Upper lobe of right lung (tissue), 1 donor: Measurements from ENCODE around the gene IRX6. TPM values are rescaled to one million over a fixed set of nuclear protein-coding genes. Genes with fewer than 3 reads are reported as not detected.
A peak's percentile ranks its signal among the peaks of the same experiment; 100 is the strongest.

Source experiments
- ATAC-seq: fragments of 200-7000 bp; cut with Tn5 transposase; one replicate; pipeline ENCODE4 v1.9.1; 2020; ENCODE audit warnings: mild to moderate bottlenecking, moderate library complexity
- DNase-seq: peaks from one replicate; pipeline ENCODE4 v3.0.0-alpha.2; 2020
- H3K27ac ChIP-seq: fragments of 200-600 bp; one replicate; pipeline ENCODE4 v1.8.0; 2022
- H3K27me3 ChIP-seq: fragments of 200-600 bp; one replicate; pipeline ENCODE4 v1.8.0; 2022; ENCODE audit warnings: mild to moderate bottlenecking
- H3K36me3 ChIP-seq: fragments of 200-600 bp; one replicate; pipeline ENCODE4 v1.8.0; 2022
- H3K4me1 ChIP-seq: fragments of 200-600 bp; one replicate; pipeline ENCODE4 v1.8.0; 2022
- H3K4me3 ChIP-seq: fragments of 200-600 bp; one replicate; pipeline ENCODE4 v1.8.0; 2022; ENCODE audit warnings: mild to moderate bottlenecking
- H3K9me3 ChIP-seq: fragments of 200-600 bp; one replicate; pipeline ENCODE4 v1.8.0; 2022
- intact Hi-C: fragments of 100-400 bp; cut with DNase I; formaldehyde crosslinking; loops from one replicate; pipeline ENCODE4 v1.11.0; 2022
- long read RNA-seq: library from polyadenylated mRNA; unstranded; transcript quantifications from one replicate; pipeline ENCODE4 v2.0.0, GENCODE V29; 2021
- total RNA-seq: library from RNA; stranded (reverse); fragmentation: NEBNext Ultra II Directional; extraction: Animal tissue kit (Norgen Biotek cat#: 25700); gene quantifications from one replicate; pipeline ENCODE4 v1.2.1, GENCODE V29; 2021
- TF ChIP-seq, protein P1 (sequence below): fragments of 200-600 bp; IDR thresholded peaks from one replicate; pipeline ENCODE4 v1.8.0; 2022; ENCODE audit warnings: antibody characterized with exemption
- donor health status: DM: no; HTN: yes; CAD: no; lungs with severe emphysema.

IRX6 gene
- 13.0 TPM for total RNA-seq
- long read RNA-seq, transcript IRX6-201 (6 exons, 3,128 nt), result major isoform, 7 of 43 reads
- long read RNA-seq, partial matches to known transcripts, result 11 of 43 reads
- long read RNA-seq, other reads (novel, unspliced or antisense), result 25 of 43 reads

DNA sequence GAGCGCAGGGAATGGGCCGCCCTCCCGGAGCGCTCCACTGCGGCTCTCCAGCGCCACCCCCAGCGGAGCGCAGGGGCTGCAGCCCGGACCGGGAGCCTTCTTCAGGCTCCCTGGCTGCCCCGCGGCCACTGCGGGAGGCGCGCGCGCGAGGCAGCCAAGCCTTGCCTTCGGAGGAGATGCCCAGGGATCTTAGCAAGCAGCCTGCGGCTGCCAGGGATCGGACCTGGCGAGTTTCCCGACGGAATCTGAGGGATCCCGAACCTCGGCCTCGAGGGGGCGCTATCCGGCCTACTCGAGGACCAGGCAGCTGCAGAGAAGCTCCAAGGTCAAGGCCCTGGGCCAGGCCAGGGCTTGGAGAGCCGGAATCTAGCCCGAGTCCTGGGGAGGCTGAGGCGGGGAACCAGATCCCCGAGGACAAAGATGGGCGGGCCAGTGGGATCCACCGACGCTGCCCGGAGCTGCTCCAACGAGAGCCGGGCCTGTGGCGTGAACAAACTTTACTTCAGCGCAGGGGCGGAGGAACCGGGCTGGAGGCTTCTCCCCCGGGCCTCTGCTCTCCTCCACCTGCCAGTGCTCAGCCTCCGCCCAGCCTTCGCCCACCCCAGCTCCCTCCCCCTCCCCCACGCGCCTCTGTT lies at the start of gene IRX6:
Gene IRX6, plus strand, starts transcription at position 567 of the 635 bp plus-strand sequence. CDS start 889 bp downstream, outside the sequence.
- H3K9me3 ChIP-seq, result no peaks in the 10 kb centered on the region
- H3K27ac ChIP-seq, result peak within 1 kb of the TSS; percentile 63
- H3K4me1 ChIP-seq, result peaks cover 2% of the 10 kb centered on the region
- peaks cover 63% of the 10 kb centered on the region for H3K27me3 ChIP-seq
- peak within 1 kb of the TSS; percentile 45 for H3K4me3 ChIP-seq
- peak; percentile 91 for DNase-seq
- no peaks in the 10 kb centered on the region for H3K36me3 ChIP-seq
- ATAC-seq, result peak; percentile 84
- intact Hi-C loops, result no loop called here
- TF ChIP-seq, protein P1, sequence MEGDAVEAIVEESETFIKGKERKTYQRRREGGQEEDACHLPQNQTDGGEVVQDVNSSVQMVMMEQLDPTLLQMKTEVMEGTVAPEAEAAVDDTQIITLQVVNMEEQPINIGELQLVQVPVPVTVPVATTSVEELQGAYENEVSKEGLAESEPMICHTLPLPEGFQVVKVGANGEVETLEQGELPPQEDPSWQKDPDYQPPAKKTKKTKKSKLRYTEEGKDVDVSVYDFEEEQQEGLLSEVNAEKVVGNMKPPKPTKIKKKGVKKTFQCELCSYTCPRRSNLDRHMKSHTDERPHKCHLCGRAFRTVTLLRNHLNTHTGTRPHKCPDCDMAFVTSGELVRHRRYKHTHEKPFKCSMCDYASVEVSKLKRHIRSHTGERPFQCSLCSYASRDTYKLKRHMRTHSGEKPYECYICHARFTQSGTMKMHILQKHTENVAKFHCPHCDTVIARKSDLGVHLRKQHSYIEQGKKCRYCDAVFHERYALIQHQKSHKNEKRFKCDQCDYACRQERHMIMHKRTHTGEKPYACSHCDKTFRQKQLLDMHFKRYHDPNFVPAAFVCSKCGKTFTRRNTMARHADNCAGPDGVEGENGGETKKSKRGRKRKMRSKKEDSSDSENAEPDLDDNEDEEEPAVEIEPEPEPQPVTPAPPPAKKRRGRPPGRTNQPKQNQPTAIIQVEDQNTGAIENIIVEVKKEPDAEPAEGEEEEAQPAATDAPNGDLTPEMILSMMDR, result peak; percentile 42

DNA sequence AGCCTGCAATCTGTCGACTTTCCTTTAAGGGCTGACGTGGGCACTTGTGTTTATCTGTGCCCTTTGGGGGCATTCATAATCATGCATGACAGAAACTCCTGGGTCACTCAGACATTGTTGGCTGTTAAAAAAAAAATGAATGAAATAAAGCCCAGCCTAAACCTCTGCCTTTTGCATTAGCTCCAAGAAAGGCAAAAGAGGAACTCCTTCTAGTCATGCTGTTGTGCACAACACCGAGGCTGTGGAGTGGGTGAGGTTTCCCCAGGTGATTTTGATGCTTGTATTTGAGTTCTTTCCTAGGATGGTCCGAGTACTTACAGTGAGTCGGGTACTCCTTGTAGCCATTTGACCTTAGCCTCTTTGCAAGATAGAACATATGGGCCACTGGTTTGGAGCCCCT lies 49.6 kb upstream of the IRX6 start:
- no peaks in the 10 kb centered on the region for H3K36me3 ChIP-seq
- intact Hi-C loops, result no loop called here
- H3K27me3 ChIP-seq, result no peaks in the 10 kb centered on the region
- TF ChIP-seq, protein P1, result no peak
- ATAC-seq, result no peak
- no peak overlapping the region for H3K27ac ChIP-seq
- no peak overlapping the region for H3K4me3 ChIP-seq
- H3K4me1 ChIP-seq, result no peaks in the 10 kb centered on the region
- no peaks in the 10 kb centered on the region for H3K9me3 ChIP-seq
- DNase-seq, result no peak

DNA sequence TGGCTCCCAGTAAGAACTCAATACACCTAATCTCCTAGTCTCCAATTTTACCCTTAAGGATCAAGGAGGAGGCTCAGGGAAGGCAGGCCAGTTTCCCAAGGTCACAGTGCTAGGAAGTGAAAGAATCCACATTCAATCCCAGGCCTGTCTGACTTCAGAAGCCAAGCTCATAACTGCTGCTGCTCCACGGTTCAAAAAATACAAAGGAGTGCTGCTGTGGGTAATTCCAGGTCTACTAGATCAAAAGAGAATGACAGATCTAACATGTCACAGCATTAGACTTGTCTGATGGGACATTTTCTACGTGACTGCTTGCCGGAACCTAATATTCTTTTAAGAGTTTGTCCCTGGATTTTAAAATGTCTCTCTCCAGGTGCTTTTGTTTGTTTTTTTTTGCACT lies 48.8 kb upstream of the IRX6 start:
- Histone ChIP-seq H3K27me3 (no peaks in the 10 kb centered on the region), H3K27ac (no peak overlapping the region), H3K36me3 (no peaks in the 10 kb centered on the region), H3K4me1 (no peaks in the 10 kb centered on the region), H3K9me3 (no peaks in the 10 kb centered on the region), H3K4me3 (no peak overlapping the region)
- intact Hi-C loops, result no loop called here
- ATAC-seq (no peak), DNase-seq (no peak)
- TF ChIP-seq, protein P1, result no peak

DNA sequence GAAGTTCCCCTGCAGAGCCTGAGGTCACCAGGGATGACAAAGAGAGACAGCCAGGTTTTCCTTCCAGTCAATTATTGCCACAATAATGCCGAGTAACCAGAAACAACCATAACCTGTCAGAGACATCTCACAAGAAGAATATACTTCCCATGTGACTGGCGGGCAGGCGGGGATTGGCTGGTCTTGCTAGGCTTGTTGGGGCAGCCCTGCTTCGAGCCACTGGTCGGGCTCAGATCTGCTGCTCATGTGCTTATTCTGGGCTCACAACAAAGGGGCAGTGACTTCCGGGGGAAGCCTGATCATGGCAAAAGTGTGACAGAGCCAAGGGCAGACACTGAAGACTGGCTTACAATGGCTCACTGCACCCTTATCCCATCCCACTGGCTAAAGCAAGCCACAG lies 48.1 kb upstream of the IRX6 start:
- intact Hi-C loops, result no loop called here
- Histone ChIP-seq H3K27me3 (no peaks in the 10 kb centered on the region), H3K27ac (no peak overlapping the region), H3K36me3 (no peaks in the 10 kb centered on the region), H3K4me1 (no peaks in the 10 kb centered on the region), H3K4me3 (no peak overlapping the region), H3K9me3 (no peaks in the 10 kb centered on the region)
- TF ChIP-seq, protein P1, result no peak
- ATAC-seq, result no peak
- no peak for DNase-seq

DNA sequence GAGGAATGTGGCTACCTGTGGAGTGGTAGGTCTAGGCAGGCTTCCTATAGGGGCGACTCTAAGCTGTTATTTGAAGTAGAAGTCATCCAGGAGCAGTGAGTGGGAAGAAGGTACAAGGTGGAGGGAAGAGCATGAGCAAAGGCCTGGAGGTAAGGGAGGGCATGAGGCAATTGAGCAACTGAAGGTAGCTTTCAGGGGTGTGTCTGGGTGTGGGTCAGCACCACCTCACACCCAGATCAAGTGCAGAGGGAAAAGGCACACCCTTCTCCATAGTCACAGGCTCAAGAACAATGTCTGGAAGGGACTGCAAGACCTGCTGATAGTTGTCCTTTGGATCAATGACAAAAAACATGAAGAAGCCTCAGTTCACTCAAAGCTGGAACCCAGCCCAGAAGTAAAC lies 46.5 kb upstream of the IRX6 start:
- H3K4me1 ChIP-seq, result no peaks in the 10 kb centered on the region
- H3K9me3 ChIP-seq, result no peaks in the 10 kb centered on the region
- H3K4me3 ChIP-seq, result no peak overlapping the region
- no peaks in the 10 kb centered on the region for H3K36me3 ChIP-seq
- intact Hi-C loops, result no loop called here
- no peaks in the 10 kb centered on the region for H3K27me3 ChIP-seq
- TF ChIP-seq, protein P1, result no peak
- ATAC-seq, result no peak
- DNase-seq, result no peak
- no peak overlapping the region for H3K27ac ChIP-seq
